ENCODE measurements around the gene TIMP2.

Gene TIMP2

DNA sequence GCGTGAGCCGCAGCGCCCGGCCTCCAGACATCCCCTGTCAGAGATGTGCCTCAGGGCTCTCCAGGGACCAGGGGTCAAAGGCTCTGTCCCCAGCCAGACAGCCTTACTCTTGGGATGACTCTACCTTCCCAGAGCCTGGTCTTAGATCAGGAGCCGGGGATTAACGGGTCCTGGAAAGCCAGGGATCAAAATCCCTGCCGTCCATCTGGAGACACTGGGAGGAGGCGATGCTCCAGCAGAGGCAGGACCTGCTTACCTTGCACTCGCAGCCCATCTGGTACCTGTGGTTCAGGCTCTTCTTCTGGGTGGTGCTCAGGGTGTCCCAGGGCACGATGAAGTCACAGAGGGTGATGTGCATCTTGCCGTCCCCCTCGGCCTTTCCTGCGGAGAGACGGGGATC lies 67.9 kb downstream of the TIMP2 start:
- no peak for DNase-seq (ENCODE audit: low read depth, low spot score)
- in situ Hi-C loops (cut with HindIII; ENCODE audit: low sequenced_read_pairs): no loop called here
- no peak overlapping the region for H3K4me3 ChIP-seq (ENCODE audit: low read depth, low read length)
- no peak for TF ChIP-seq CTCF (IDR thresholded peaks at IDR 0.05; ENCODE audit: low read depth, low read length)

- DNase-seq (ENCODE audit: low read depth, low spot score): no peak
- TF ChIP-seq CTCF (IDR thresholded peaks at IDR 0.05; ENCODE audit: low read depth, low read length): no peak
- no peak overlapping the region for H3K4me3 ChIP-seq (ENCODE audit: low read depth, low read length)
- in situ Hi-C loops (cut with HindIII; ENCODE audit: low sequenced_read_pairs): no loop called here
Observed at GRCh38 chr17:78855561-78856165, 69.5 kb downstream of the TIMP2 start.

GRCh38 chr17:78854508-78854907 lies 70.7 kb downstream of the TIMP2 start:
- in situ Hi-C loops (cut with HindIII; ENCODE audit: low sequenced_read_pairs): no loop called here
- no peak overlapping the region for H3K4me3 ChIP-seq (ENCODE audit: low read depth, low read length)
- TF ChIP-seq CTCF (IDR thresholded peaks at IDR 0.05; ENCODE audit: low read depth, low read length): no peak
- no peak for DNase-seq (ENCODE audit: low read depth, low spot score)

DNA sequence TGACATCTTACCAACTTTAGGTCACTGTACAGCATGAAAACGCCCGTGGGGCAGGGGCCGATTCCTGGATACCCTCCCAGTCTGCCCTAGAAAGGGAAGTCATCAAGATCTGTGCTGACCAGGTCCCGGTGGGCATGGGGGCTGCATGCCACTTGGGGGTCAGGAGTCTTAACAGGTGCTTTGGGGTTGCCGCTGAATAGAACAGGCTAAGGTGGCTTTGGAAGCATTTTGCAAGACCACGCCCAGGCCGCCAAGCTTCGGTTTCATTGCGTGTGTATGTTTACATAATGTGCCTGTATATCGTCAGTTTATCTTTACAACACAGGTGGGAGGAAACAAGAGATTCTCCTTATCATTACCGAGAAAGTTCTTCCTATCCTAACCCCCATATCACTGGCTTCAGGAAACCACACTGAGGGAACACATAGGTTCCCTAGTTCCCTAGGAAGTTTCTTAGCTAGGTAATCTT lies 71.2 kb downstream of the TIMP2 start:
- DNase-seq (ENCODE audit: low read depth, low spot score): no peak
- H3K4me3 ChIP-seq (ENCODE audit: low read depth, low read length): no peak overlapping the region
- no peak for TF ChIP-seq CTCF (IDR thresholded peaks at IDR 0.05; ENCODE audit: low read depth, low read length)
- in situ Hi-C loops (cut with HindIII; ENCODE audit: low sequenced_read_pairs): no loop called here

DNA sequence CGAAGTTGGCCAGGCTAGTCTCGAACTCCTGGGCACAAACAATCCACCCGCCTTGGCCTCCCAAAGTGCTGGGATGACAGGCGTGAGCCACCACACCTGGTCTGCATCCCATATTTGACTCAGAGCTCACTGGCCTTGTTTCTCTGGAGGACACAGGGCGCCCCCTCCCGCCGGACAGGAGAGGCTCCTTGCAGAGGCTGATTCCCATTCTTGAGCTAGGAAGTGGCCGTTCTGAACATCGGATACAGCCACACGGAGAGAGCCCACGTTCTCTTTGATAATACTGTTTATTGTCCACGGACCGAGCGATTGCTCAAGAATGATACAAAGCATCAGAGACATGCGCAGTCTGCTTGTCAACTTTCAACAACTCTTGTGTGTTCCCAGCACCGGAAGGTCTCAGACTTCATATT lies 72.5 kb downstream of the TIMP2 start:
- in situ Hi-C loops (cut with HindIII; ENCODE audit: low sequenced_read_pairs): no loop called here
- no peak for DNase-seq (ENCODE audit: low read depth, low spot score)
- no peak overlapping the region for H3K4me3 ChIP-seq (ENCODE audit: low read depth, low read length)
- no peak for TF ChIP-seq CTCF (IDR thresholded peaks at IDR 0.05; ENCODE audit: low read depth, low read length)

DNA sequence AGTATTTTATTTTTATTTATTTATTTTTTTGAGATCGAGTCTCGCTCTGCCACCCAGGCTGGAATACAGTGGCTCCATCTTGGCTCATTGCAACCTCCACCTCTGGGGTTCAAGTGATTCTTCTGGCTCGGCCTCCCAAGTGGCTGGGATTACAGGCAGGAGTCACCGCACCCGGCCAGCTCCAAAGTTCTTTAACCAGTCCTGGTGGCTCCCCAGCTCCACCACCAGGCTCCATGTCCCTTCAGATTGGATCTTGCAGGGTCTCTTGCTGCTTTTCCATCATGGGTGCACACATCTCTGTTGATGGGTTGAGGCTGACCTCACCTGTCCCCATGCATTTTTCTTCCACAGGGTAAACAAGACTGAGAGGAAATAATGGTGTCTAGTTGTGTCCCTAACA lies 76.2 kb downstream of the TIMP2 start:
- in situ Hi-C loops (cut with HindIII; ENCODE audit: low sequenced_read_pairs): no loop called here
- TF ChIP-seq CTCF (IDR thresholded peaks at IDR 0.05; ENCODE audit: low read depth, low read length): no peak
- no peak overlapping the region for H3K4me3 ChIP-seq (ENCODE audit: low read depth, low read length)
- DNase-seq (ENCODE audit: low read depth, low spot score): no peak

Data from astrocyte of the spinal cord (primary cell).